Measurements from ENCODE around the gene UGT2B10.
"Not testable (repeated sequence)": the region's sequence is repeated elsewhere in the genome, so short reads cannot be mapped to it uniquely, and the experiment has no call there.

The UGT2B10 gene

DNA sequence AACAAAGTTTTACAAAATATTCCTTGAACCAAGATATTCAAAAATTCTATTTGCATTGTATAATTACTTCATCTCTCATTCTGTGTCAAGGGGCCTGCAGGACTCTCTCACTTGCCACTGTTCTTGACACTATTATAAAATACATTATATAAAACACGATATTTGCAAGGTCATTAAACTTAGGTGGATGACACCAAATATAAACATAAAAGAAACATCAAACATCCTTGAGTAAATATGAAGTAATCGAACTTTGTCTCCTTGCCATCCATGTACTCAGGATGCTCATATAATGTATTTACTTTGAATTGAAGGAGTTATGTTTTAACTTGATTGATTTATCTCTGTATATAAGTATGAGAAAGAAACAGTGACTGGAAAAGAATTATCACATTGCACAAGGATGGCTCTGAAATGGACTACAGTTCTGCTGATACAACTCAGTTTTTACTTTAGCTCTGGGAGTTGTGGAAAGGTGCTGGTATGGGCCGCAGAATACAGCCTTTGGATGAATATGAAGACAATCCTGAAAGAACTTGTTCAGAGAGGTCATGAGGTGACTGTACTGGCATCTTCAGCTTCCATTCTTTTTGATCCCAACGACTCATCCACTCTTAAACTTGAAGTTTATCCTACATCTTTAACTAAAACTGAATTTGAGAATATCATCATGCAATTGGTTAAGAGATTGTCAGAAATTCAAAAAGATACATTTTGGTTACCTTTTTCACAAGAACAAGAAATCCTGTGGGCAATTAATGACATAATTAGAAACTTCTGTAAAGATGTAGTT, at the start of gene UGT2B10:
Gene UGT2B10, plus strand, starts transcription at position 378 of the 793 bp plus-strand sequence. Its CDS starts 26 bp downstream, at position 404.
- not testable (repeated sequence) for DNase-seq

DNA sequence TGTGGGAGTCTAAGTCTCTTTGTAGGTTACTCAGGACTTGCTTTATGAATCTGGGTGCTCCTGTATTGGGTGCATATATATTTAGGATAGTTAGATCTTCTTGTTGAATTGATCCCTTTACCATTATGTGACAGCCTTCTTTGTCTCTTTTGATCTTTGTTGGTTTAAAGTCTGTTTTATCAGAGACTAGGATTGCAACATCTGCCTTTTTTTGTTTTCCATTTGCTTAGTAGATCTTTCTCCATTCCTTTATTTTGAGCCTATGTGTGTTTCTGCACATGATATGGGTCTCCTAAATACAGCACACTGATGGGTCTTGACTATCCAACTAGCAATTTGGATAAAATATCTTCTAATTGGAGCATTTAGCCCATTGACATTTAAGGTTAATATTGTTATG, 44.0 kb upstream of the UGT2B10 start:
- not testable (repeated sequence) for DNase-seq

DNA sequence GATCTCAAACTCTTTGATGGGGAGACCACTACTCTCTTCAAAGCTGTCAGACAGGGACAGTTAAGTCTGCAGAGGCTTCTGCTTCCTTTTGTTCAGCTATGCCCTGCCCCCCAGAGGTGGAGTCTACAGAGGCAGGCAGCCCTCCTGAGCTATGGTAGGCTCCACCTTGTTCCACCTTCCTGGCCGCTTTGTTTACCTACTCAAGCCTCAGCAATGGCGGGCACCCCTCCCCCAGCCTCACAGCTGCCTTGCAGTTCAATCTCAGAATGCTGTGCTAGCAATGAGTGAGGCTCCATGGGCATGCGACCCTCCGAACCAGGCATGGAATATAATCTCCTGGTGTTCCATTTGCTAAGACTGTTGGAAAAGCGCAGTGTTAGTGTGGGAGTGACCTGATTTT, 42.1 kb upstream of the UGT2B10 start:
- DNase-seq = no peak

DNA sequence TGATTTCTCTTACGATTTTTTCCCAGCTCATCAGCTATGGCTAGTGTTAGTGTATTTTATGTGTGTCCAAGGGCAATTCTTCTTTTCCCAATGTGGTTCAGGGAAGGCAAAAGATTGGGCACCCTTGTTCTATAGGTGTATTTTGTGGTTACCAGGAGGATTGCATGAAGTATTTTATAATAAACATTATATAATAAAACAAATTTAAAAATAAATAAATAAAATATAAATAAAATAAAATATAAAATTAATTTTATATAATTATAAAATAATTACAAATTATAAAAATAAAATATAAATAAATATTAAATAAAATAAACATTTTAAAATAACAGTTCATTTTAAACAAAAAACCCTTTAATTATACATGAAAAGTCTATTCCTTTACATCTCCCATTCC, 35.6 kb upstream of the UGT2B10 start:
- DNase-seq = no peak

DNA sequence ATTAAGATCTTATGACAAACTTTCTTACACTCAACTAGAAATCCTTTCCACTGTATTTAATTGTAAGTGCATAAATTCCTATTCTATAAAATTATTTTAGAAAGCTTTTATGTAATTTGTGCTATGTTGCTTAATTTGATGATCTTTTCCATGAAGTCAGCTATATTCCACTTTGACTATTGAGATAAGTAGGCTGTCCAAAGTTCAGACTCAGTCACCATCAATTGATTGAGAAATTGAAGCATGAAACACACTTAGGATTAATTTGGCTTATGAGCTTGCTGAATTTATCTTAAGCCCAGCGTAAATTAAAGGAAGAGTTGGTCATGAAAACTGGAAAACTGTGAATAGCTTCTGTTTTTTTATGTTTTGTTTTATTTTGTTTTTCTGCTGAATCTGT, 18.7 kb upstream of the UGT2B10 start:
- no peak for DNase-seq

DNA sequence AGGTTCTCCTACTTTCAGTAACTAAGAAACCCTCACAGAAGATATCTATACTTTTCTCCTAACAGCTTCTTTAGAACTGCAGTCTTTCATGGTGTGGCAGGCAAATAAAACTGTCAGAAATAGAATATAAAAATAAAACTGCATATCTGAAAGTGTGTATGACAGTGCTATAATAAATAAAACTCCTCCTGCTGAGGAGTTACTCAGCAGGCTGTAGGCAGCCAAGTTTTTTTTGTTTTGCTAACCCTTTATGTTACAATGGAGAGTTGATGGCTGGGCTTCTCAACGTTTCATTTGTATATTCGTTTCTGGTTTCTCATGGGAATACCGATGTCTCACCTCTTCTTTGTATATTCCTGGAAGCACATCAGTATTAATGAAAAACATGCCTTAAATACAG, 18.2 kb upstream of the UGT2B10 start:
- DNase-seq = no peak

DNA sequence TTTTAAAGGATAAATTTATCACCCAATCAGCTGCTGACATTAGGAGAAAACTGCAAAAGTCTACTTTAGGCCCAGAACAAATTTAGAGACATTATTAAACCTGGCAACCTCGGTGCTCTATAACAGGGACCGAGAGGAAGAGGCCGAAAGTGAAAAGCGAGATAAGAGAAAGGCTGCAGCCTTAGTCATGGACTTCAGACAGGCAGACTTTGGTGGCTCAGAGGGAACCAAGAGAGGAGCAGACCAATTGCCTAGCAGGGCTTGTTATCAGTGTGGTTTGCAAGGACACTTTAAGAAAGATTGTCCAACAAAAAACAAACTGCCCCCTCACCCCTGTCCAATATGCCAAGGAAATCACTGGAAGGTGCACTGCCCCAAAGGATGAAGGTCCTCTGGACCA, 12.8 kb upstream of the UGT2B10 start:
- DNase-seq = no peak

DNA sequence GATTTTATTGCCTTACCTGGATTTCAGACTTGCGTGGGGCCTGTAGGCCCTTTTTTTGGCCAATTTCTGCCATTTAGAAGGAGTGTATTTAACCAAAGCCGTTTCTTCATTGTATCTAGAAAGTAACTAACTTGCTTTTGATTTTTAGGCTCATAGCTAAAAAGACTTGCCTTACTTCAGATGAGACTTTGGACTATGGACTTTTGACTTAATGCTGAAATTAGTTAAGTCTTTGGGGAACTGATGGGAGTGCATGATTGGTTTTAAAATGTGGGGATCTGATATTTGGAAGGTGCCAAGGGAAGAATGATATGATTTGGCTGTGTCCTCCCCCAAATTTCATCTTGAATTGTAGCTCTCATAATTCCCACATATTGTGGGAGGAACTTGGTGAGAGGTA, 7.7 kb upstream of the UGT2B10 start:
- no peak for DNase-seq

DNA sequence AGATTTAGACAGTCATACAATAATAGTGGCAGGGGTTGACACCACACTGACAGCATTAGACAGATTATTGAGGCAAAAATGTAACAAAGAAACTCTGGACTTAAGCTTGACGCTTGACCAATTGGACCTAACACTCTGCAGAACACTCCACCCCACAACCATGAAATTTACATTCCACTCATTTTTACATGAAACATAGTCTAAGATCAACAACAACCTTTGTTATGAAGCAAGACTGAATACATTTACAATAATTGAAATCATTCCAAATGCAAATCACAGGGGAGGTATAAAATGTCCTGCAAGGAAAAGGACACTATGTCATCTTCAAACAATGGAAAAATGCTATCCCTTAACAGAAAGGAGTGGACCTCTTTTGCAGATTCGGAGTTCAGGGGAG, 4.9 kb upstream of the UGT2B10 start:
- no peak for DNase-seq

DNA sequence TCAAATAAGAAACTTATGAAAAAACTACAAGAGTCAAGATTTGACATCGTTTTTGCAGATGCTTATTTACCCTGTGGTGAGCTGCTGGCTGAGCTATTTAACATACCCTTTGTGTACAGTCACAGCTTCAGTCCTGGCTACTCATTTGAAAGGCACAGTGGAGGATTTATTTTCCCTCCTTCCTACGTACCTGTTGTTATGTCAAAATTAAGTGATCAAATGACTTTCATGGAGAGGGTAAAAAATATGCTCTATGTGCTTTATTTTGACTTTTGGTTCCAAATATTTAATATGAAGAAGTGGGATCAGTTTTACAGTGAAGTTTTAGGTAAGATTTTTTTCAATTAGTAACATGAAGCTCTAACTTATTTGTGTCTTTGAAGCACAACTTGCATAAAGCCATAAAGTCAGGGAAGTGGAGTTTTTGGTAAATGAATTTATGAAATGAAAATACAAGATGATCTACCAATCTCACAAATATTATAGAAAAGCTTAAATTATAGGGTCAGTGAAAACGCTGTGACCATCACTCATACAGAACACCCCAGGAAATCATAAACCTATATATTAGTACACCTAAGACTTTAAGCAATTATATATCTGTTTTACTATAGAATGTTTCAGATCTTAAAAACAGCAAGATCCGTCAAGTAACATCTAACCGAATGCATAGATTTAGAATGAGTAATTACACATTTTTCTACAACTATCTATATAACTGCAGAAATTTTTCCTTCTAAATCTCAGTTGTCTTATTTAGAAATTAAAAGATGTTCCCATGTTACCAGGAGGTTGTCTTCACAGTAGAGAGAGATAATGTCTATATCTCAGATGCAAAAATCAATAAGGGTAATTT, 844 bp downstream of the UGT2B10 start:
- not testable (repeated sequence) for DNase-seq

DNA sequence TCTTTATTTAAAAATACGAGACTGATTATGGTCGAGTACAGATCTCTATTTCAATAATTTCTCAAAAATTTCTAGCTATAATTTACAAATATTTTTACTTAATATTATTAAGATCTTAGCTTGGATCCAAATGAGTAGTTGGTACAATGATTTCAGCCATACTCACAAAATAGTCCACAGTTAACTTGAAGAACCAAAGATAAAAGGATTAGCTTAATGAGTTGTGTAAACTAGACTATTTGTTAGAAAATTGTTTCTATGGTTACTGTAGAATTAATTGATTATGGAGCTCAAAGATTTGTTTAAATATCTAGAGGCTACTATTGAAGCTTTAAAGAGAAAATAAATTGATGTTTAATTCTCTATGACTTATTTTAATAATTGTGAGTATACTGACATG, 1.6 kb downstream of the UGT2B10 start:
- DNase-seq = no peak

DNA sequence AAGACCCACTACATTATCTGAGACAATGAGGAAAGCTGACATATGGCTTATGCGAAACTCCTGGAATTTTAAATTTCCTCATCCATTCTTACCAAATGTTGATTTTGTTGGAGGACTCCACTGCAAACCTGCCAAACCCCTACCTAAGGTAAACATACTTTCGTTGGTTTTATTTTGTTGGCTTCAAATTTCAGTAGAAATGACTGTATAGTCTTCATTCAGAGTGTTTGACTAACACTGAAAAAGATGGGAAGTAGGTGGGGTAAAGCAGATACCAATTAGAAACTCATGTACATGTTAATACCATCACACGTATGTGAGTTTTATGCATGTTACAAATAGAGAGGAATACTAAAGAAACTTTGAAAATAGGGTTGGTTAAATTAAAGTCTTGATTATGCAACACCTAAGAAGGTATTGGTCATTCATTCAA, 2.3 kb downstream of the UGT2B10 start:
- not testable (repeated sequence) for DNase-seq

DNA sequence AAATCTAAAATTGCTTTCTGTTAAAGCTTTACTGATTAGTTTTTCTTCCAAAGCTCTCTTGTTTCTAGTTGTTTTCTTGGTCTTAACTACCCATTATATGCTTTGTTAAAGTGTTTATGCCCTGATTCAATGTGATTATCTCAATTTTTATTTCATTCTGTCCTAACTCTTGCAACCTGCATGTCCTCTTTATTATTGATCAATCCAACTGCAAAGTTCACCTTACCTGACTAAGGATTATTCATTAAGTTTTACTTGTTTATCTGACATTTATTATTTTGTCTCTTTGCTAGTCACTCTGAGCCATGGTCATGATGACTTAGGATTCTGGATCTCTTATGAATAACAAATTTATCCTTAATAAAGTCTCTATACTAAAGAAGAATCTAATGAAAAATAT, 15.8 kb downstream of the UGT2B10 start:
- no peak for DNase-seq

DNA sequence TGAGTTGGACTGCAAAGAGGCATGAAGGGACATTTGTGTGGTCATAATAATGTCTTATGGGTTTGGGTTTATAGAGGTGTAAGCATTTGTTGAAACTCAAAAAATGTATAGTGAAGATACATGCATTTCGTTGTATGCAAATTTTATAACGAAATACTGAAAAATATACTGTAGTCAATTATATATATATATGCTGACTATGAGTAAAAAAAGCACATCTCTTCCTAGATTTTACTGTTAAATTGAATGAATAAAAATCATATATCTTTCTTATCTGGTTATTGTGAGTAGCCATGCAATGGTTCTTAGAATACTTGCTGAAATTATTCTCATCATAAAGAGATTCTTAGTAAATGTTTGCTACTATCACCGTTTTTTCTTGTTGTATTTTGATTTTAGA, 34.5 kb downstream of the UGT2B10 start:
- DNase-seq = no peak

DNA sequence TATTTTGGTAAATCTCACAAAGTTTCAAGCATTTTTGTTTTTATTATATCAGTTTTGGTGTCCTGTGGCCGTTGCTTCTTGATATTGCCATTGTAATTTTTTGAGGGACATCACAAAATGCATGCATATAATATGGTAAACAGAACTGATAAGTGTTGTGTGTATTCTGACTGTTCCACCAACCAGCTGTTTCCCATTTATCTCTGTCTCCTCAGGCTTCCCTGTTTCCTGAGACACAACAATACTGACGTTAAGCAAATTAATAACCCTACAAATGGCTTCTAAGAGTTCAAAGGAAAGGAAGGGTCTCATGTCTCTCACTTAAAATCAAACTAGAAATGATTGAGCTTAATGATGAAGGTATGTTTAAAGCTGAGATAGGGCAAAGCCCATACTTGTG, 40.0 kb downstream of the UGT2B10 start:
- DNase-seq = no peak

DNA sequence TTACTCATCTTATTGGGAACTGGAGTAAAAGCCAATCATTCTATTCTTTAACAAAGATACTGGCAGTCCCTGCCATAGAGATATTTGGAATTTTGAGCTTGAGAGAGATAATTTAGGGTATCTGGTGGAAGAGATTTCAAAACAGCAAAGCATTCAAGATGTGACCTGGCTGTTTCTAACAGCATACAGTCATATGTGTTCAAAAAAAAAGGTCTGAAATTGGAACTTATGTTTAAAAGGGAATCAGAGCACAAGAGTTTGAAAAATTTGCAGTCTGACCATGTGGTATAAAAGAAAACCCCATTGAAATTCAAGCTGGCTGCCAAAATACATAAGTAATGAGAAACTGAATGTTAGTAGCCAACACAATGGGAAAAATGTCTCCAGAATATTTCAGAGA, 42.2 kb downstream of the UGT2B10 start:
- no peak for DNase-seq

DNA sequence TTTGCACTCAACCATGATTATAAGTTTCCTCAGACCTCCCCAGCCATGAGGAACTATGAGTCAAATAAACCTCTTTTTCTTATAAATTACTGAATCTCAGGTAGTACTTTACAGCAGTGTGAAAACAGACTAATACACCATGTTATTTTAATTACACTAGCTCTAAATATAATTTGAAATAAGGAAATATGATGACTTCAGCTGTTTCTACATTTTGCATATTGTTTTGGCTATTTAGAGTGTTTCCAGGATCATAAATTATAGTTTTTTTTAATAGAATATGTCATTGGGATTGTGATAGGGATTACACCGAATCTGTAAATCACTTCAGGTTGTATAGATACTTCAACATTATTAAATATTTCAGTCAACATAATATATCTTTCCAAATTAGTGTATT, 43.9 kb downstream of the UGT2B10 start:
- no peak for DNase-seq

DNA sequence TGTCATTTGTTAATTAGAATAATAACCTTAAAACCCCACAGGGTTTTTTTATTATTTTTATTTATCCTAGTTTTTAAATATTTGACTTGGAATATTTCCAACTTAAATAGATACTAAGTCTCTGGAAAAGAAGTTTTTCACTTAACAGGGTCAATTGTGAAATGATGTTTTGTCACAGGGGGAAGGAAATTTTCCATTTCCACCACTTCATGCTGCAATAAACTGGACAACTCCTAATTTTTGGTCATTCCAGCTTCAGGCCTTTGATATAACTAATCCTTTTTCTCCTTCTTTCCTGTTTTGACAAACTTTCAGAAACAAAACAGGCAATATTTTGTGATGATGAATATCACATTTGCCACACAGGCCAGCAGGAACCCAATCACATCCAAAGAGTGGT, 45.3 kb downstream of the UGT2B10 start:
- DNase-seq = no peak

DNA sequence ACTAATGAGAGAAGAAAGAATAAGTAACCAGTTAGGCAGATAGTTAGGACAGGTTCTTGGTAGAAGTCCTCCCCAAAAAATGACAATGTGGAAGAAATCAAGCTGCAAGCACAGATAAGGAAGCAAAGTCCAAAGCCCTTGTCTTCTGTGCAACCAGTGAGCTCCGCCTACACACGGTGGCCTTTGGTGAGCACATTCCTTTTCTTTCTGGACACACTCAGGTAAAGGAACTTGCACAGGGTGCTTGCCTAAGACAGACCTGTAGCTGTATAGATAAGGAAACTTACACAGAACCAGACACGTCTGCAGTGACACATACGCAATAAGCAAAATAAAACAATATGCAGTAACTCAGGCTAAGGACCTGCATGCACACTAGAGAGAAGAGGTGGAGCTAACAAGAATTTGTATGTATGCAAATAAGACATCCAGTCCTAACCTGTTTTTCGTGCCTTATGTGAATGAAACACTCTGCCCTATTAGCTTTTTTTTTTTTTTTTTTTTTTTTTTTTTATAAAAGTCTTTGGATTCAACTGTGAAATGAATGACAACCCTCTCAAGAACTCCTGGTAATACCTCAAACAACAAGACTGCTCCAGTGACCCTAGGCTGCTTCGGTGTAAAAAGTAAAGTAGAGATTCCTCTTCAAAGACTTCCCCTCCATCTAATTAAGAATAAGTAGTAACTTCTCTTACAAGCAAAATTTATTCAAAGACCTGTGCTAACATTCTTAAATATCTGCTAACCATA, 48.8 kb downstream of the UGT2B10 start:
- no peak for DNase-seq

DNA sequence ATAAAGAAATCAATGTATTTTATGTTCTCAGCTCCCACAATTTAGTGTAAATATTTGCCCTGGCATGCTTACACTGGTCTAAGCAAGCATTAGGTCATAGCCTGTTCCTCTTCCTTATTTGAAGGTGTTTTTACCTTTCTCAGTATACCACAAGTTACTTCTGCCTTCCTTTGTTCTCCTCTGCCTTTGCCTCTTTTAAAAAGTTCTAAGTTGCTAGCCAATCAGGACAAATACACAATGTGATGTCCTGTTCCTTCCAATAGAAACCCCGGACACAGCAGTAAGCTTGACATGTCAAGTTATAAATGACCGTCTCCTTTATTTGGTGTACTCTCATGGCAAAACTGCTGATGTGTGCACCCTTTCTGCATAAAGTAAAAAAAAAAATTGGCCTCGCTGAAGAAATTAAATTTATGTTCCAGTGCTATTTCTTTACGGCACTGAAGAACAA, 49.4 kb downstream of the UGT2B10 start:
- DNase-seq = no peak

DNA sequence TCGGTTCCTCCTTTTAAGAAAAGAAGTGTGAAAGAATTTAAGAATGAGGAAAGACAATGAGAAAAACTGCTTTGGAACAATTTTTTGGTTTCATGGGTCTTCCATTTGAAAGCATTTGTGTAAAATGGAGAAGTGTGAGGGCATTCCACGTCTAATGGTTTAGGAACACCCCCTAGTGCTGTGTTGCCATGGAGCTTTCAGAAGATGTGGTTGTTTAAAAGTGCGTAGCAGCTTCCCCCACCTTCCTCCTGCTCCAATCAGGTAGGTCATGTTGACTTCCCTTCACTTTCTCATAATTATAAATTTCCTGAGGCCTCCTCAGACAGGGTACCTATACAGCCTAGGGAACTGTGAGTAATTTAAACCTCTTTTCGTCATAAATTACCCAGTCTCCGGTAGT, 50.0 kb downstream of the UGT2B10 start:
- no peak for DNase-seq

DNA sequence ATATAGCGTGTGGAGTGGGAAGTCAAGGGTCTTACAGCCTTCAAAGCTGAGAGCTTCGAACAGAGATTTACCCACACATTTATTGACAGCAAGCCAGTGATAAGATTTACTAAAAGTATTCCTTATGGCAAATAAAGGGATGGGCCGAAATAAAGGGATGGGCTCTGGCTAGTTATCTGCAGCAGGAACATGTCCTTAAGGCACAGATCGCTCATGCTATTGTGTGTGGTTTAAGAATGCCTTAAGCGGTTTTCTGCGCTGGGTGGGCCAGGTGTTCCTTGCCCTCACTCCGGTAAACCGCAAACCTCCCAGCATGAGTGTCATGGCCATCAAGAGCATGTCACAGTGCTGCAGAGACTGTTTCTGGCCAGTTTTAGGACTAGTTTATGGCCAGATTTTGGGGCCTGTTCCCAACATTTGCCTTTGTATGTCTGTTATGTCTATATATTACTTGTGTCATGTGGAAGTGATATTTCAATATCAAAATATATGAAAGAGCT, 53.5 kb downstream of the UGT2B10 start:
- DNase-seq = no peak
